CD4-positive, alpha-beta T cell treated with Interleukin-4 for 1 hour (primary cell): ENCODE results near the gene CYP46A1.
A peak's percentile ranks its signal among the peaks of the same experiment; 100 is the strongest.
"Not testable (repeated sequence)": the region's sequence is repeated elsewhere in the genome, so short reads cannot be mapped to it uniquely, and the experiment has no call there.

Experiments
- DNase-seq, 2 donors: peaks; one replicate each; pipeline ENCODE4 v3.0.0-alpha.2; 2020 to 2022

Gene CYP46A1

GRCh38 chr14:99683619-99684409 is at the start of gene CYP46A1:
CYP46A1 (plus strand) TSS chr14:99684298; CDS start chr14:99684418, 120 bp downstream.
- peak; percentile 99 for DNase-seq

DNA sequence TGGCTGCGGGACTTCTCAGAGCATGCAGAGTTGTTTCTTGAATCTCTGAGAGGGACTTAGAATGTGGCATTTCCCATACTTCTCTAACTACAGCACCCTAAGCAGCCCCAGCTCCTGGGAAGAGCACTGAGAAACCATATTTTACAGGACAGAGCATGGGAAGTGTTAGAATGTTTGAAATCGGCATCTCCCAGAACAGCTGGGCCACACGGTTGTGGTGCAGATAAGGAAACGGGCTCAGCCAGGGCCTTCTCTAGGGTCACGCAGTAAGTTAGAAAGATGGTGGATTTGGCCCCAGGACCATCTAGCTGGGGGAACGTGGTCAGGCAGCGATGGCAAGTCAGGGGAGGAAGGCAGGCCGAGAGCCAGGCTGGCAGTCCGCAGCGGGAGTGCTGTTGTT is 49.7 kb upstream of the CYP46A1 start:
- no peak for DNase-seq

- no peak for DNase-seq
These were observed 49.0 kb upstream of the CYP46A1 start for GRCh38 chr14:99635116-99635515.

DNA sequence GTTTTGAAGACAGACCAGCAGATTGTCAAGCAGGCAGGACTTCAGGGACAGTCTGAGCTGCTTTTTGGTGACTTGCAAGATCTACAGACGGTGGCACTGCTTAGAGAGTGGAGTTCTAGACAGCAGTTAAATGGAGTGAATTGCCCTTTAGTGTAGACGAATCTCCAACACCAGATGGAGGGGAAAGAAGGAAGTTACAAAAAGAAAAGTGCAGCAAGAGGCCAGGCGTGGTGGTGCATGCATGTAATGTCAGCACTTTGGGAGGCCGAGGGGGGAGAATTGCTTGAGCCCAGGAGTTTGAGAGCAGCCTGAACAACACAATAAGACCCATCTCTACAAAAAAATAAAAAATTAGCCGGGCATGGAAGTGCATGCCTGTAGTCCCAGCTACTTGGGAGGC is 47.6 kb upstream of the CYP46A1 start:
- no peak for DNase-seq

GRCh38 chr14:99637624-99638023 is 46.5 kb upstream of the CYP46A1 start:
- DNase-seq, result no peak

GRCh38 chr14:99642771-99643170 is 41.3 kb upstream of the CYP46A1 start:
- DNase-seq, result not testable (repeated sequence)

DNA sequence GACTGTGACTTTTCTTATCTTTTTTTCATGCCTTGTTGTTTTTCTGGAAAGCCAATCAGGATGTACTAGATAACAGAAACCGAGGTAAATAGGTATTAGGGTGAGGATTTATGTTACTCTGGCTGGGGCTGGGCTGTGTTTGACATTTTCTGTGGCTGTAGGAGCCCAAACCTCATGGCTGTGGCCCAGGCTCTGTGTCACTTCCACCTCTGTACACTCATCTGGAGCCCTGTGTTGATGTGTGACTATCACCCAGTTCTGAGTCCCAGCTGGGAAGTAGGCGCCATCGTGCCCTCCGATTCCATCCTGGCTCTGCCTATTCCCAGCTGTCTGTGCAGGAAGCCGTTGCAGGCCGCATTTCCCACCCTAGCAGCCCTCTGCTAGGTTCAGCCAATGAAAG is 40.8 kb upstream of the CYP46A1 start:
- DNase-seq, result no peak

DNA sequence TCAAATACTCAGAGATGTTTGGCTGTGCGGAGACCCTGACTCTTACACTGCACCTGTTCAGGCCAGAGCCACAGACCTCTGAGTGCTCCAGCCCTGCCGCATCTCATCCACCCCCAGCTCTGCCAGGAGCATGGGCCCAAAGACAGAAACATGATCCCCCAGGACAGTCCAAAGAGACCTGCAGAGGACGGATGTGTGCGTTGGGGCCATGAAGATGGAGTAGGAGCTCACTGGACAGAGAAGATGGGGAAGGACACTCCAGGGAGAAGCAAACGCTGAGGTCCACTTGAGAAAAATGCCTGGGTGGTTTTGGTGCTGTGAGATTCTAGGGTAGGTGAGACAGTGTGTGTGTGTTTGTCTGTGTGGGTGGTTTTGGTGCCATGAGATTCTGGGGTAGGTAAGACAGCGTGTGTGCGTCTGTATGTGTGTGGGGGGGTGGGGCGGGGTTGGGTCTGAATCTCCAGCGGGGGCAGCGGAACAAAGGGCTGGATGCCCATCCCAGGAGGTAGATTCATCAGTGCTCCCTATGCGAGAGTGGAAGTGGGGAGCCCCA is 40.0 kb upstream of the CYP46A1 start:
- DNase-seq, result no peak

GRCh38 chr14:99644723-99645544 is 39.2 kb upstream of the CYP46A1 start, which contains the start of gene HHIPL1:
HHIPL1 (plus strand) TSS chr14:99645129; CDS start chr14:99645208, 79 bp downstream.
- no peak for DNase-seq

- DNase-seq, result no peak
These were observed 38.3 kb upstream of the CYP46A1 start for GRCh38 chr14:99645545-99646505.

- DNase-seq, result no peak
These were observed 36.7 kb upstream of the CYP46A1 start for GRCh38 chr14:99647411-99647810.

DNA sequence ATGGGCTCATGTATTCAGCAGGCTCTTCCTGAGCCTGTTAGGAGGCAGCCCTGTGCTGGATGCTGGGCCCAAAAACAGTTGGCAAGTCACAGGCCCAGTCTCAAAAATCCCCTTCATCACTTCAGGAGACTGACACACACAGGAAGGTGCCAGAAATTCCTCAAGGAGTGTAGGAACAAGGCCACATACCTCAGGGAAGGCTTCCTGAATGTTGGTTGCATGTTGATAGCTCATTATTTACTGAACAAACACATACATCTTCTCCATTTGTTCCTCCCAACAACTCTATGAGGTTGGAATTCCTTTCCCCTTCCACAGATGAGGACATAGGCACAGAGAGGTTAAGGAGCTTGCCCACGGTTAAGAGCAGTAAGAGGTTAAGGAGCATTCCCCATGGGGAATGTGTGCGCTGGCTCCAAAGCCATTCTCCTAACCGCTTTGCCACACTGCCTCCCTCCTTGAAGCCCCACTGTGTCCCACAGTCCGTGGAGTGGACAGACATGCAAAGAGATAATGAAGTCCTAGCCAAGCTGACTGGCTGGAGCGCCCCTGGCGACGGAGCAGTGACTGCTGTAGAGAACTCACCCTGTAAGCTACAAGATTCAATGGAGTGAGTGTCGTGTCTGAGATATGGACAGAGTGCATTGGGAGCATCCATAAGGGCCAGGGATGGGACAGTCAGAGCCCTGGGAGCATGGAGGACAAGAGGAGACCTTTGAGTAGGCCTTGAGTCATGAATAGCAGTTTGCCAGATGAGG is 35.9 kb upstream of the CYP46A1 start:
- DNase-seq, result no peak

- no peak for DNase-seq
These were observed 34.9 kb upstream of the CYP46A1 start for GRCh38 chr14:99649219-99649618.

GRCh38 chr14:99649643-99650042 is 34.5 kb upstream of the CYP46A1 start:
- no peak for DNase-seq

GRCh38 chr14:99650189-99650588 is 33.9 kb upstream of the CYP46A1 start:
- no peak for DNase-seq

GRCh38 chr14:99651953-99652746 is 31.9 kb upstream of the CYP46A1 start:
- DNase-seq, result no peak

GRCh38 chr14:99654235-99654985 is 29.7 kb upstream of the CYP46A1 start:
- DNase-seq, result no peak

DNA sequence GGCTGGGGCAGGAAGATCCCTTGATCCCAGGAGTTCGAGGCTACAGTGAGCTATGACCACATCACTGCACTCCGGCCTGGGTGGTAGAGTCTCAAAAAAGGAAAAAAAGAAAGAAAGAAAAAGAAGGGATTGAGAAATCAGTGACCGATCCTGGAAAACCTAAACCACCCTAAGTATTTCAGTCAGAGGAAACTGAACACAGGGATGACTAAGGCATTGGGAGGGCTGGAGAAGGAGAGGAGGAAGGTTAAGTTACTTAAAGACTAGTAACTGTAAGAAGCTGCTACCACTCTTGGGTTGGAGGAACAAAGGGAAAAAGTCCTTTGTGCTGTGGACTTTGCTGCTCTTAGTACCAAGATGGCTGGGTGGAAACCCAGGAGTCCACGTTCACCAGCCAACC is 28.6 kb upstream of the CYP46A1 start:
- DNase-seq, result no peak

- no peak for DNase-seq
These were observed 27.9 kb upstream of the CYP46A1 start for GRCh38 chr14:99656171-99656570.

- no peak for DNase-seq
These were observed 26.4 kb upstream of the CYP46A1 start for GRCh38 chr14:99657645-99658155.
